Measurements from ENCODE around the gene GNAZ.
"Not testable (repeated sequence)": the region's sequence is repeated elsewhere in the genome, so short reads cannot be mapped to it uniquely, and the experiment has no call there.

The GNAZ gene

DNA sequence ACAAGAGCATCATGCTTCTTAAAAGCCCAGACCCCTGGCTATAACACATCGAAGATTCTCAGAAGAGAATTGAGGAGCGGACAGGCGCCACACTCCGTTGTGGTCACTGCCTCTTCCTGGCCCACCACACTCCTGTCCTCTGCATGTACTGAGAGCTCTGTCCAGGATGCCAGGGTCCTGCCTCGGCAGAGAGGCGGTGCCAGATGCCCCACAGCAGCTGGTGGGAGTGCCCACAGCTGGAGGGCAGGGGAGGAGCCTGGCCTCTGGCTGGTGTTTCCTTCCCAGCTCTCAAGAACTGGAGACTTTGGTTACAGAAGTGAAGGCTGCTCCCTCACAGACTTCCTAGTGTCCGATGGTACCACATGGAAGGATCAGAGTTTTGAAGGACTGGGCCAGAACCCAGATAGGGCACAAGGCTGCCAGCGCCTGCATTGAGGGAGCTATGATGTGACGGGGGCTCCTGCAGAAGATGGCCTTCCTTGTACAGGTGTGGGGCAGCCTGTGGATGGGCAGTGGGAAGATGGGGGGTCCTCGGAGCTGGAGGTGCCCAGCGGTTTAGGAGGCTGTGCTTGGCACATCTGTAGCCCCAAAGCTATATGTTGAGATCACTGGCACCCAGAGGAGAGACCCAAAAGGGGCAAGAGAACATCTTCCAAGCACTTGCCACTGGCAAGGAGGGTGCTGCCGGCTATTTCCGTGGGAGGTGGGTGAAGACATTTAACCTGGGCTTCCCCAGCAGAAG is 52.1 kb downstream of the GNAZ start:
- DNase-seq: no peak

GRCh38 chr22:23122992-23123803 is 52.9 kb downstream of the GNAZ start:
- no peak for DNase-seq

- DNase-seq: no peak
Observed at GRCh38 chr22:23123804-23124254, 53.5 kb downstream of the GNAZ start.

DNA sequence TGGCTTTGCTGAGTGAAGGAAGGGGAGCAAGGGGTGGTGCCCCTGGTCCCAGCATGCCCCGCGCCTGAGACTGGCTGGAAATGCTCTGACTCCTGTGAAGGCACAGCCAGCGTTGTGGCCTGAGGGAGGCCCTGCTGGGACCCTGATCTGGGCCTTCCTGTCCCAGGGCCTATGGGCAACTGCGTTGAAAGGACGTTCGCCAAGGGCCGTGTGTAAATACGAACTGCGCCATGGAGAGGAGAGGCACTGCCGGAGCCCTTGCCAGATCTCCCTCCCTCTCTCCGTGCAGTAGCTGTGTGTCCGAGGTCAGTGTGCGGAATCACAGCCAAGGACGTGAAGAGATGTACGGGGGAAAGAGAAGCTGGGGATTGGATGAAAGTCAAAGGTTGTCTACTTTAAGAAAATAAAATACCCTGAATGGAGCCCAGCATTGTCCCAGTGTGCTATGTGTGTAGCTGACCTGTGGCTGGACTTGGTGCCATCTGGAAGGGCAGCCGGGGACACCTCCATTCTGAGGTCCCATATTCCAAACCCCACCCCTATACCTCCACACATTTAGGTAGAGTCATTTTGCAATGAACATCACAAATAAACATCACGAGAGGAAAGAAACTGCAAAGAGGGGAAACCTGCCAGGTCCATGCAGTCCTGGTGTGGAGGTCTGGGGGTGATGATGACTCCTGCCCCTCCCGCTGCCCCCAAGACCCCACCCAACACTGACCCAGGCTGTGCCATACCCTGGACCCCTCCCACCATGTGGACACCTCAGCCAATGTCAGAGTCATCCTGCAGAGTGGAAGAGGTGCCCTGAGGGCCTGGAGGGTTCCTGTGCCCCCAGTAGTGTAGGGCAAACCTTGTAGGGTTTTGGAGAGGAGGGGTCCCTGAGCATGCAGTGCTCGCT is 54.5 kb downstream of the GNAZ start:
- no peak for DNase-seq

DNA sequence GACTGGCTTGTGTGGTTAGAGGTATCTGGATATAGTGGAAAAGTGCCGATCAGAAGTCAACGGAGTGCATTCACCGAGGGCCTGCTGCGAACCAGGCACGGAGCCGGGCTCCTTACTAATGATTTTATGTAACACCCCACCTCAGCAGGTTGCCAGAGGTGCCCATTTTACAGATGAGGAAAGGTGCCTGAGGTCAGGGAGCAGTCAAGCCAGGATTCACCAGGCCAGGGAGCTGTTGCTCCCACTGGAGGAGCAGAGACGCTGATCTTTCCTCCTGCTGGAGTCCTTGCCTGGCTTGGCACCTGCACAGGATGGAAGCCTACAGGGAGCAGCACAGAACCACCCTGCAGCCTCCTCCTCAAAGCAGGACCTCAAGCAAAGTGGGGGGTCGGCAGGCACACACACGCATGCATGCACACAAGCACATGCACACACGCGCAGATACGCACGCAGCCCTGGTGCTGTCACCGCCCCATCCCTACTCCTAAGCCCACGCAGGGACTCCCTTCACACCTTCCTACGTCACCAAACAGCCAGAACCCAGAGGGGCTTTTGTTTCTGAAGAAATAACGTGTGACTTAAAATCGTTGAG is 55.3 kb downstream of the GNAZ start:
- DNase-seq: no peak

DNA sequence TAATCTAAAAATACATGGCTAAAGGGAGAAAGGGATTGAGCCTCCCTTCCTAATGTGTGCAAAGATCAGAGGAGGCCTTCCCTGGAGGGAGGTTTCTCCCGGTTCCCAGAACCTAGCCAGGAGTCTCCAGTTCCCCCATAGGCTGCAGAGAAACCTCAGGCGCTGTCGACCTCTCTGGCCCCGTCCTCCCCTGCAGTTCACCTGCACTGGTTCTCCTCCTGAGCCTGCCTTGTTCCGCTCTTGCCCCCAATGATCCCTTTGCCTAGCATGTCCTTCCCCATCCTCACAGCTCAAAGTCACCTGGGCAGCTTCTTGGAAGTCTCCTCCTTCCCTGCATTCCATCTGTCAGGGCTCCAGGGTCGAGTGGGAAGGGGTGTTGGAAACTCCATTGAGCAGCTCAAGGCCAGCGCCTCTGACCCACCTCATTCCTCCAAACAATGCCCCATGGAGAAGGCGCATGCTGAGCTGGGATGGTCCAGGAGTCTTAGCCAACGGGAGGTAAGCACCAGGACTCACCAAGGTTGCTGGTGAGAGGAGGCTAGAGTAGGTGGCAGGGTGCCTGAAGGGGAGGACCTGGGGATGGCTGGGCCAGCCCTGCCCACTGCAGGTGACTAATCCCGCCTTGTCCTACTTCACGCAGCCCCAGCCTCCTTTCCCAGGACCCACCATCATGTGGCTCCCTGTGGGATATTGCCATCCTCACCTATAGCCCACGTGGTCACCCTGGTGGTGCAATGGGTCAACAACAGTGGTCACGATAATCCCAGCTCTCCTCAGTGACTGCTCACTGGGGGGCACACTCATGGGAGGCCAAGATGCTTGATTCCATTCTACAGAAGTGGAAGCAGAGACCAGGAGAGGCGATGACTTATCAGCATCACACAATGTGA is 56.1 kb downstream of the GNAZ start:
- DNase-seq: no peak

DNA sequence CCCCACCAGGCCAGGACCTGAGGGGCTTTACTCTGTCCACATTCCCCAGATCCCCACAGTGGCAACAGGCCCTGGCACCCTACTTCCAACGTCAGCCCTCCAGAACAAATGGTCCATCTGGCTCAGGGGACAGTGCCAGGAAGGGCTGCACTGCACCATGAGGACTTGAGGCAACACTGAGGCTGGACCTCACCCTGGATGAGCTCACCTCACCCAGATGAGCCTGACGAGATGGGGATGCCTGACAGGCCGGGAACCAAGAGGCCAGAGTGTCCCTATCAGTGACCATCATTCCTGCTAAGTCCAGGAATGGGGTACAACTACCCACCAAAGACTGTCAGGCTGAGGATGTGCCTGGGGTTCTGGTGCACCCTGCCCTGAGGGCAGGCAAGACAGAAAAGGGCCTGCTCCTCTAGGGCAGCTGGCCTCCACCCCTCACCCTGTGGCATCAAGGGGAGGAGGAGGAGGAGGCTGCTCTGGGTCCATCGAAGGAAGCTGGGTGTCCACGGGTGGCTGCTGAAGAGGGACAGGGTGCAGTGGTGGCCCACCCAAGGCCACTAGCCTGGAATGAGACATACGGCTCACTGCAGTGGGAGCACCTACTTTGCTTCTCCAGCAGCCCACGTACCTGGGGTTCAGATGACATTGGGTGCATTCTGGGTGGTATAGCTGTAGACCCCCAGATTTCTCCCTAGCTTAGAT is 56.9 kb downstream of the GNAZ start:
- no peak for DNase-seq

DNA sequence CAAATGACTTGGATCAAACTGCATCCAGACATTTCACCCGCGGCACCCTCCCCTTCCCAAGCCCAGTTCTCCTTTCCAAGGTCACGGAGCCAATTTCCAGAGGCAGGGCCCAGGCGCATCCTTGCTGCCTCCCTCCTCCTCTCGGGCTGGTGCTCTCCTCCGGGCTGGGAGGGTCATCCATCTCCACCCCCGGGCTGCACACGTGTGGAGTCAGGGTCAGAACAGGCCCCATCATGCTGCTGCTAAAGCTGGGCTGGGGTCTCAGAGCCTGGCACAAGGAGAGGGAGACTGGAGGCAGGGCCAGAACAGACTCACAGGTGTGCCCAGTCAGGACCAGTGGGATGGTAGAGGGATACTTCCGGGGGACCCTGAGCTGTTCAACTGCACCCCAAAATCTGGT is 57.5 kb downstream of the GNAZ start:
- DNase-seq: no peak

DNA sequence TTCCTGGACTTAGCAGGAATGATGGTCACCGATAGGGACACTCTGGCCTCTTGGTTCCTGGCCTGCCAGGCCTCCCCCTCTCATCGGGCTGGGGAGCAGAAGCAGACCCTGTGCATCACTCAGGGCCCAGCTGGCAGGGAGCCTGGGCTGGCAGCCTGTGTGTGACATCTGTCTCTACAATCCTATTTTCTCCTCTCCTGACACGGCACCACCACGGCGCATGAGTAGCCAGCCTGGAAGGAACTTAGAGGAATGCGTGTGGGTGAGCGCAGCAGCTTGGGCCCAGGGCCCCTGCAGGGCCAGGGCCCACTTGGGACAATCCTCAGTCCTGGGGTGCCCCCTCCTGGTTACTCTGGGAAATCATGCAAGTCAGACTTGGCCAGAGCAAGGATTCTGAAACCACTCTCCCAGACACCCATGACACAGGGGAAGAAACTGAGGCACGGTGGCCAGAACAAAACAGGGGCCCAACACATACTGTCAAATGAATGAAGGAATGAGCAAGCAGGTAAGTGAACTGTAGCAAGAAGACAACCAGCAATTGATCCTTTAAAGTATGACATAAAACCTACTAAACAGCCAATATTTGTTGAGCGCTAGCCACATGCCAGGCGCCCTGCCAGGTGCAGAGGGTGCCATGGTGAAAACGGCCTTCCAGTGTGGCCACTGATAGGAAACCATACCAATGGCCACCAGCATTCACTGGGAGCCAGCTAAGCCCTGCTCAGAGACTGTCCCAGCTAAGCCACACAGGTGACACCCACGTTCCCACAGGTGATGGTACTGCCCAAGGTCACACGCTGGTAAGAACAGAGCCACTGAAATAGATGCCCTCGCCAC is 58.2 kb downstream of the GNAZ start:
- peak; percentile 71 for DNase-seq

- DNase-seq: no peak
Observed at GRCh38 chr22:23129149-23129548, 58.8 kb downstream of the GNAZ start.

- no peak for DNase-seq
Observed at GRCh38 chr22:23130697-23131096, 60.4 kb downstream of the GNAZ start.

- no peak for DNase-seq
Observed at GRCh38 chr22:23131931-23132330, 61.6 kb downstream of the GNAZ start.

DNA sequence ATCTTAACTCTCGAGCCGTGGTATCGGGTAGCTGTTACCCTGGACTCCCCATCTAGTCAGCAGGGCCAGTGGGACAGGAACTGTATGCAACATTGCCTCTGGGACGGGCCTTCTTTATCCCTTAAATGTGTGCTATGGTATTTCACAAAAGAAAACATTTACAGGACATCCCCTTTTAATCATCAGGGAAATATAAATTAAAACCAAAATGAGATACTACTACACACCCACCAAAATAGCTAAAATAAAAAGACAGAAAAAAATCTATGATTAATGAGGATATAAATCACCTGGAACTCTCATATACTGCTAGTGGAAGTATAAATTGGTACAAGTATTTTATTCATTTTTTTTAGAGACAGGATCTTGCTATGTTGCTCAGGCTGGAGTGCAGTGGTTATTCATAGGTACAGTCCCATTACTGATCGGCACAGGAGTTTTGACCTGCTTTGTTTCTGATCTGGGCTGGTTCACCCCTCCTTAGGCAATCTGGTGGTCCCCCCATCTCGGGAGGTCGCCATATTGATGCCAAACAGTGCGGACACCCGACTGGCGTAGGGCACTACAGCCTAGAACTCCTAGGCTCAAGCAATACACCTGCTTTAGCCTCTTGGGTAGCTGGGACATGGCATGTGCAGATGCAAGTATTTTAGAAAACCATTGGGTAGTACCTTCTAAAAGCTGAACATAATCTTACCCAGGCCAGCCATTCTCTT is 62.2 kb downstream of the GNAZ start:
- no peak for DNase-seq

- no peak for DNase-seq
Observed at GRCh38 chr22:23133922-23134321, 63.6 kb downstream of the GNAZ start.

DNA sequence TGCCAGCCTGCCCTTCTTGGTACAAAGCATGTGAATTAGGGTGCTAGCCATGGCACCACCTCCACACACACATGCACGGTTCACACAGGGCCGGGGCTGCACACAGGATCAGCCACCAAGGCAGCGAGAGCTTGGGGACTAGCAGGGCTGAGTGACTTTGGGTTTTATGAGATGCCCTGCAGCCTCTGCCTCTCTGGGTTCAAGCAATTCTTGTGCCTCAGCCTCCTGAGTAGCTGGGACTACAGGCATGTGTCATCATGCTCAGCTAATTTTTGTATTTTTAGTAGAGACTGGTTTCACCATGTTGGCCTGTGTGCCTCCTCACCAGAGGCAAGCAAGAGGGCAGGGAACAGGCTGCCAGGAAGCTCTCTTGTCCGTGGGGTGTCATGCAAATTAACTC is 66.7 kb downstream of the GNAZ start:
- not testable (repeated sequence) for DNase-seq

- DNase-seq: no peak
Observed at GRCh38 chr22:23137468-23137867, 67.1 kb downstream of the GNAZ start.

GRCh38 chr22:23137905-23138561 is 67.7 kb downstream of the GNAZ start:
- DNase-seq: no peak

DNA sequence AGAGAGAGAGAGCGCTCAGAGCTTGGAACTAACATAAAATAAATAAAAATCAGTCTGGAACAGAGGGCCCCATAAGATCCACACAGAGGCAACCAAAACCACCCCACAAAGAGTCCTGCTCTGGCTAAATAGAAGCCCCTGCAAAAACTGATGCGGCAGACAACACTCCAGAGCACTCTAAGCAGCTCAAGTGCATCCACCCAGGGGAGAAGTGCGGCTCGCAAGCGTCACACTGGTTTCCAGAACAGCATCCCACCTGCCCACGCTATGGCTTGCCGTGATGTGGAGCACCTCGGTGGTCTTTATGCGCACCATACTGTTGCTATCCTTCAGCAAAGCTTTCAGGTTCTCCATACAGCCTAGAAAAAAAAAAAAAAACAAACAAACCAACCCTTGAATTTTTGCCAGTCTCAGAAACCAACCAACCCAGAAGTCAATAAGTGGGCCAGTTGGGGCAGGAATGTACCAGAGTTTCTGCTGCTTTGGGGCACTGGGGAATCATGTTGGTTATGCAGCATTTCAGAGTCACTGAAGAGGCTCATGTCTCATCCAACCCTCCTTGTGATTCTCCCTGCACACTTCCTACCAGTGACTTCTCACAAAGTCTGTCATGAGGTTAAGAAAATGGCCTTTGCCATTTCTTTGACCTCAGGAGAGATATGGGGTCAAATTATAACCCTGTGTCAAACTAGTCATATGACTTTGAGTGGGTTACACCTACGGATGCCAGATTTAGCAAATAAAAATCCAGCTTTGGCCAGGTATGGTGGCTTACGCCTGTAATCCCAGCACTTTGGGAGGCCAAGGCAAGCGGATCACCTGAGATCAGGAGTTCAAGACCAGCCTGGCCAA is 68.5 kb downstream of the GNAZ start:
- no peak for DNase-seq

Measured in activated T-cell treated with anti-CD3 and anti-CD28 coated beads for 4 hours (primary cell).